GM21786 (cell line): ENCODE results near the gene NPC1L1.

Source experiments
- ATAC-seq: cut with Tn5 transposase; IDR thresholded peaks from one replicate; pipeline ENCODE4 v1.9.1; 2021; ENCODE audit not compliant: unreplicated experiment

NPC1L1 gene

DNA sequence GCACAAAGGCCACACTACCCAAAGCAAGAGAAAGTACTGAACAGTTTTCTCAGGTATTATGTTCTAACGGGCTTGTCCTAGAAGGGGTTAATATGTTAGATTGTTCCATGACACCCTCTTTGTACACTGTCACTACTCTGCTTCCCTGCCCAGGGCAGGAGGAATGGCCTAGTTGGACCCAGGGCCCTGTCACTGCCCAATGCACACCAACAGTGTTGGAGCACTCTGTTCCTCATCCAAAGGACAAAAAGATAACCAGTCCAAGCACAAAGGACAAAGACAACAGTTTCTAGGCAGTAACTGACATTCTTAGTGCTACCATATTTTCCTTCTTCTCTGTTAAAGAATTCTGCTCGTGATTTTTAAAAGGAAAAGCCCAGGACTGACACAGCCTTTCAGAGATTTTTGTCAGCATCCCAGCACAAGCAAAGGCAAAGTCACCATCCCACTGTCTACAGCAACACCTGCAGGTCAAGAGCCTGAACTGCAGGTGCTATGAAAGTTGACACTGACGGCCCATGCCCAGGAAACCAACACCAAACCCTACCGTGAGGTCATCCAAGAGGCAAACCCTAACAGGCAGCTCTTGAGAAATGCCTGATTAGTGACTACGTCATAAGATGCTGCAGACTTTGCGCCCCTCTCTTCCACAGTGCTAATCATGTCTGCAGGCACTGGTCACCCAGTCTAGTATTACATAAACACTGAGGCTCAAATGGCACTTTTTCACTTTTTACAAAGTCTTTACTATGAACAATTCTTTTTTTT is 63.9 kb downstream of the NPC1L1 start:
- ATAC-seq: peak; percentile 70

DNA sequence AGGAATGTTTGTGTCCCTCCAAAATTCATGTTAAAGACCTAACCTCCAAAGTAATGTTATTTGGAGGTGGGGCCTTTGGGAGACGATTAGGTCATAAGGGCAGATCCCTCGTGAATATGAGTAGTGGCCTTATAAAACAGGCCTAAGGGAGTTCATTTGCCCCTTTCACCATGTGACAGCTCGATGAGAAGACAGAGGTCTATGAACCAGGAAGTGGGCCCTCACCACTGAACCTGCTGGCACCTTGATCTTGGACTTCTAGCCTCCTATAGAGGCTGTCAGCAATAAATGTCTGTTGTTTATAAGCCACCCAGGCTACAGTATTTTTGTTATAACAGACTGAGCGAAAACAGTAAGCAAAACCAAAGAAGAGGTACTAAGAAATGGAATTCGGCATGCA is 64.8 kb downstream of the NPC1L1 start:
- no peak for ATAC-seq

DNA sequence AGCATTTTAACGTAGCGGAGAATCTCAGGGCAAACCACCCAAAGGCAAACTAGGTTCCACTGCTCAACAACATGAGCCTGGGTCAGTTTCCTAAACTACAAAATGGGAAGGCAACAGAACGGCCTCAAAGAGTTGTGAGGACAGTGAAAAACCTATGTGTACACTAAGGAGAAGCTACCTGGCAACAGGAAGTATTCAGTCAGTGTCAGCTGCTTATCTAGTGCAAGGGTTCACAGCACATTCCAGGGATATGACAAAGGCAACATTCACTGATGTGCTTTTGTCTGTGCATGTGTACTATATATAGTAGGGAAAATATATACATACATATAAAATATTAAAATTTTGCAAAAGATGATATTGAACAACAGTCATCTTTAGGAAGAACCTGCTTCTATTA is 67.8 kb downstream of the NPC1L1 start:
- ATAC-seq: no peak

DNA sequence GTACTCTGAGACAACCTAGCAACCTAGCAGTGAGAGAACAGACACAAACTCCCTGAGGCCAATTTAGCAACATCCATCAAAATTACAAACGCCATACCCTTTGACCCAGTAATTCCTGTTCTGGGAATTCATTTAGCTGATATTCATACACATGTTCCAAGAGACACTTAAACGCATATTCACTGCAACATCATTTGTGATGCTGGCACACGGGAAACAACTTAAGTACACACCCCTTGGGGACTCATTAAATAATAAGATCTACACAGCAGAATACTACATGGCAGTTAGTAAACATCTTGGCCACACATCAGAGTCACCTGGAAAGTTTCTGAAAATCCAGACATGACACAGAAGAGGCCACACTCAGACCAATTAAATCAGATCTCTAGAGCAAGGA is 68.3 kb downstream of the NPC1L1 start:
- ATAC-seq: no peak

DNA sequence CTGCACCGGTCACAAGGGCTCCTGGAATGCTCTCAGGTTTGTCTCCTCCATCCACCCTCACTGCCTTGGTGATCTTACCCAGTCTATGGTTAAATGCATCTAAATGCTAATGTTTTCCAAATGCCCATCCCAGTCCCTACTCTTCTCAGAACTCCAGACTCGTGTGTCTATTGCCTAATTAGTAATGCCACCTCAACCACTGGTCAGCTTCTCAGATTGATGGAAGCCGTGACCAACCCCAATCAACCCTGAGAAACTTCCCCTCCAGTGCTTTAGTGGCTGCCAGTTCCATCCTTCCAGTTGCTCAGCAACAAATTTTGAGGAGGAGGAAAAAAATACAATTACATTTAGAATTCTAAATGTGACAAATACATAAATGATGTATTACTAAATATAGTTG is 69.3 kb downstream of the NPC1L1 start:
- ATAC-seq: no peak

DNA sequence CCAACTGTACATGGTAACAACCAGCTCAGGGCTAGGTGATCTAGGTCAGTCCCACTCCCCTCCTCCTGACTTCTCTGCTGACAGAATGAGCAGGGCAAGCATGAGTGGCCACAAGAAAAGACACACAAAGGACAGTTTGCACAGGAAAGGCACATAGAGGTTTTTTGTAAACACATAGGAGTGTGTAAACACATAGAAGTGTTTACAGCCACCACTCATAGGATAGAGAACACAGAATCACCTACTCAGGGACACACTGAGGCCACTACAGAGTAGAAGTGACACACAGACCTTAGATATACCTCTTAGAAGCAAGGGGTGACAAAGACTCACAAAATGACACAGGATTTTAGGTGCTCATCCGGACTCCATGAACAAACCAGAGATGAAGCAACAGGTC is 69.7 kb downstream of the NPC1L1 start:
- no peak for ATAC-seq

DNA sequence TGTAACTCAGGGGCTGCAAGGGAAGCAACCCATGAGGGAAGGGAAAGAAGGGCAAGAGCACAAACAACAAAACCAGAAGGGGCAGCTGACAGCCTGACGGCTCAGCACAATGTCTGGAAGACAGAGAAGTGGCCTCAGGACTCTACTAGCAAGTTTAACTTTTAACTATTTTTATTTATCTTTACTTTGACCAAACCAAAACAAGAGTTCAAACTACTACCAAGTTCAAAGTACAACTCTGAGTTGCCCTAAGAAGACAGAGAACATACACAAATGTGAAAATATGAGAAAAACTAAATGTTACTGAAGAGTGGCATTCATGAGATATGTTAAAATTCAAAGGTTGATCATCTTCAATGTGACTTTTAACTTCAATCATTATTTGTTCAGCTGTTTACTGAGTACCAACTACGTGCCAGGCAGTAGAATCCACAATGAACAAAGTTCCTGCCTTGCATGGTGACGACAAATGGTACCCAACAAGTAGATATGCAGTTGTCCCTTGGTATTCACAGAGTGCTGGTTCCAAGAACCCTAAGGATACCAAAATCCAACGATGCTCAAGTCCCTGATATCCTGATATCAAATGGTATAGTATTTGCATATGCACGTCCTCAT is 70.4 kb downstream of the NPC1L1 start:
- no peak for ATAC-seq

DNA sequence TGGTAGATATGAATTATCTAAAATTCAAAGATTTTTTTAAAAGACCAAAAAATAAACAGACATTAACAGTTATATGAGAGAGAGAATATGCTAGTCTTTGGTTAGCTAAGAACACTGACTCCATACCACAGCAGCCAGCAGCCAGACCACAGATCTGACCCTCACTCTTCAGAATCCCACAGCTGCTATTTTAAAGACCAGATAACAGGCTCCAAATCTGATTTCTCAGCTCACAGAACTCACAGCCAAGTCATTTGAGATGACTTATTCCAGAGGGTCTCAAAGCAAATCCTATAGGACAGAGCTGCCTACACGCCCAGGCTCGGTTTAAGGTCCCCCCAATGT is 71.0 kb downstream of the NPC1L1 start:
- no peak for ATAC-seq

DNA sequence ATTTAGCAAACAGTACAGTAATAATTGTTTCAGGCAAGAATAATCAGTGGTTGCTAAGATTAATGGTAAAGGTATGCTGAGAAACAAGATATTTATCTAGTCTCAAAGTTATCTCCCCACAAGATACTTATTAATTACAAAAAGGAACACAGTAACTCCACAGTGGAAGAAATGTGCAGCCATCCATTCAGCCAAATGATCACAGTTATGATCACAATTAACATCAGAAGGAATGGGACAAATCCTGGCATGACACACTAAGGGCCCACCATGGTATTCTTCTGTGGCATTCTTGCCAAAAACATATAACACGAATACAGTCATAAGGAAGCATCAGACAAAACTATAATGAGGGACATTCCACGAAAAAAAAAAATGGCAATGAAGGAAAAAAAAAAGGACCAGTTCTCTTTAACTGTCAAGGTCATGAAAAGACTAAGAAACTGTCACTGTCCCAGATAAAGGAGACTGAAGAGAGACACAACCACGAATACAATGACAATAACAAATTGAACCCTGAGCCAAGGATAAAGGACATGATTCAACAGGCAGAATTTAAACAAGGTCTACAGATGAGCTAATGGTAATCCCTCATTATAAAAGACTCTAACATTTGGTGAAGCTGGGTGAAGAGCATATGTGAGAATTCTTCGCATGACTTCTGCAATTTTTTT is 71.5 kb downstream of the NPC1L1 start:
- no peak for ATAC-seq

DNA sequence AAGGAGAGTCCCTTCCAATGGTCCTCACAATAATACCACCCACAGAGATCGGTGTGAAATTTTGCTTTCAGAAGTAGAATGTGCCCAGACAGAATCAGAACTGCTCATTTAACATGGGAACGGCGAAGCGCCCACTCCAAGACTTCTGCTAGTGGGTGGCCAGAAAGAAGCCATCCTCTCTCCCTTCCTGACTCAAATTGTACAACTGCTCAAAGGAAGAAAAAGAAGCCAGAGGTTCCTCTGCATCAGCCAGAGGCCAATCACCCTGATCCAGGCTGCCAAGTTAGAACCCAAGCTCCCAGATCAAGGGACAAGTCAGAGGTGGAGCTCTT is 73.9 kb downstream of the NPC1L1 start:
- ATAC-seq: no peak

DNA sequence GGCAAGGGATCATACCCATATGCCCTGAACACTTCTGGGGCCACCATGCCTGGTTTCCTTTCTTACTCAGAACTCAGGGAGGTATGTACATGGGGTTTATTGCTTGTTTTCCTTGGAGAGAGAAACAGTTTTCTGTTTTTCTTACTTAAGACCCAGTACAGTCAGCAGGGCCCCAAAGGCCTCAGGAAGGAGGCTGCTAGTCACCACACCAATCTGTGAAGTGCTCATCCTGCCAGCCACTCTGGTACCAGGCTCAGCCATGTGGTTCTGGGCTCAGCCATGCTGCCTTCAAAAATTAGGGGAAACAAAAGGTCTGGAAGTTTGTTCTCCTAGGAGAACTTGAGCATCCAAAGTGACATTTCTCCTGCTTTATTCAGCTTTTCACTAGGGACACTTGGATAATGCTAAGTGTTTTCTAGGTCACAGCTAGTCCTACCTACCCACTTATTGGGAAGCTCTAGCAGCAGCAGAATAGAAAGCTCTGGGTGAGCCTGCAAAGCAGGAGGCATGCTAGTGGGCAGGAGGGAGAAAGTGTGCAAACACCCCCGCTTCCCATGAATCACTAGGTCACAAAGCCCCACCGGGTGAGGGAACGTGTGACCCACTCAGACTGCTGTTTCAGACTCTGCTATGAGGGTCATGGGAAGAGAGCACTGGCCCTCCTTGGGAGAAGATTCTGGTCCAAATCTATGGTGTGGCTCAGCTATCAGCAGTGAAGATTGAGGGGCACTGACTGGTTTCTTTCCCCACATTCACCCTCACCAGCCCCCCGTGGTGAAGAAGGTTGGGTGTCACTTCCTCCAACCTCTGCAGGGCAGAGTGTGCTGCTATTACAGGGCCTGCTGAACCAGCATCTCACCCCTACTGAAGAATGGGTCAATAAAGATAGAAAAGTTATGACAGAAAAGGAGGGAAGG is 74.6 kb downstream of the NPC1L1 start:
- ATAC-seq: no peak

DNA sequence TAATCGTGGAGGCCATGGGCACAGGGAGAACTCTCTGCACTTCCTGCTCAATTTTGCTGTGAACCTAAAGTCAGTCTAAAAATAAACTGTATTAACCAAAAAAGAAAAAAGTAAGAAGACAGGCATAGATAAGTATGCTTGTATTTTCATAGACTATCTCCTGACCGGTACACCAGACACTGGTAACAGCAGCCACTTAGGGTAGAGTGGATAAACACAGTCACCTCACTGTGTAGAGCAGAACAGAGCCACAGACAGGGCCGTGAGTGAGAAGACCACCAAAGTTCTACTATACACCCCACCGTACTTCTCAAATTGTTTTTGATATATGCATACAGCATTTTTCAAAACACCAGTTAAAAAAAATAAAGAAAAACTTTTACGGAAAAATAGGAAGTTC is 75.6 kb downstream of the NPC1L1 start:
- ATAC-seq: no peak

DNA sequence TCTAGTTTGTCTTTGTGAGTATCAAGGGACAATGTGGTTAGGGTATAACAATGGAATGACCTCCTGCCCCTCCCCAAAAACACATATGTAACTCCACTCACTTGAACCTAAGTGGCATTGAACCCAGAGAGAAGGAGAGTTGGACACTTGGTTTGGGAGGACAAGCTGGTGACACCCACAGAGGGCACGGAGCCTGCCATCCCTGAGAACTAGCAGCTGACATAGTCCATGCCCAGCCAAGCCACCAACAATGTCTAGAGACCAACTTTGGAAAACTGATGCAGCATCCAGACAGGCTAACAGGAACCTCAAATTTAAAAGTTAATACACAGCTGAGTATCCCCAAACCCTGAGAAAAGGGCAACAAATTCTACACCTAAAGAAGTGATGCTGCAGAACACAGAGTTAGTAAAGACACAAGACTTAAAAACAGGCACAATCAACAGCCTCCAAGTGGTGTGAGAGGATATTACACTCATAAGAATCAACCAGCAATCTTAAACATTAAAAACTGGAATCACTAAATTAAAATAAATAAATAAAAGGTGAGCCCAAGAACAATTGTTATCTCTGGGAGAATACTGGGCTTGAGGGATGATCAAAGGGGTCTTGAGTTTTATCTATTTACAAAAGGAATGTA is 77.8 kb downstream of the NPC1L1 start:
- no peak for ATAC-seq
